Activated CD8-positive, alpha-beta memory T cell treated with anti-CD3 and anti-CD28 coated beads for 36 hours (primary cell): ENCODE data around the gene SLC2A9. TPM values are rescaled to one million over a fixed set of nuclear protein-coding genes. Genes with fewer than 3 reads are reported as not detected.
"Not testable (repeated sequence)": the region's sequence is repeated elsewhere in the genome, so short reads cannot be mapped to it uniquely, and the experiment has no call there.

Experiments used
- CTCF ChIA-PET: fragments of 350-600 bp; sonication (Branson Sonifier 250); formaldehyde crosslinking; loops from one replicate; lab custom pipeline; 2021; ENCODE audit warnings: antibody characterized with exemption; lab: Charles Lee
- POLR2A ChIA-PET: fragments of 350-600 bp; sonication (Branson Sonifier 250); formaldehyde crosslinking; loops from one replicate; lab custom pipeline; 2021; ENCODE audit warnings: antibody characterized with exemption; lab: Charles Lee
- total RNA-seq, 2 experiments: library from RNA; stranded (reverse); gene quantifications; one replicate each; pipeline ENCODE4 v1.2.3, GENCODE V29; 2021

The SLC2A9 gene
- total RNA-seq, 2 experiments from 2014 or later, result 1.4 to 1.6 TPM

DNA sequence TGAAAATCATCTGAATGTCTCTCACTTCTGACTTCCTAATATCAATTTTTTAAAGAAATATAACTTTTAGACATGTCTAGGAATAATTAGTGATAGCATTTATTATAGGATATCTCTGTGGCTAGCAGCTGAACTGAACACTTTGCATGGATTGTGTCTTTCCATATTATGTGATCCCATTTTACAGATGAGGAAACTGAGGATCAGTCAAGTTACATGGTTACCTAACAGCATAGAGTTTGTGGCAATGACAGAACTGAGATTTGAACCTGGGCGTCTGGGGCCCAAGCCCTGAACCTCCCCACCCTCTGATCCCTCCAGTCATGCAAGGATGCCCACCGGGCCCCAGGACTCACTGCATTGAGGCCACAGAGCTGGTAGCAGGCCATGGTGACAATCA, 101.3 kb downstream of the SLC2A9 start:
- ChIA-PET POLR2A (interaction anchor here (0.7 kb wide), 1 partner anchor 235 kb away, joined by 5 read pairs; no protein-coding TSS in a partner anchor), CTCF (no interaction called here)

DNA sequence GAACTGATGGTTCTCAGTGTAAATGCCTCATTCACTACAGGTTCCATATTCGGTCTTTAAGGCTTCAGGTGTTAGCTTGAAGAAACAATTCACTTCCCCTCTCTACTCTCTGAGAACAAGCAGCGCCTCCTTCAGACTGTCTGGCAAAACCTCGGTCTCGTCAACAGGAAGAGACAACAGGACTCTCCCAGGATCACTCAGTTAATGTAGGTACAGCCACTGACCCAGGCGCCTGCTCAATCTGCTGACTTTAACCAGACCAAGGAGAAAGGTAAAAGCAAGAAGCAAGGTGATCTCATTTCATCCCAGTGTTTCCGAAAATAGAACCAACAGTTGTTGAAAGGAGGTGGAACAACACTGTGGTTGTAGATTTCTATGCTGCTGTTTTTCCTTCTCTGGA, 102.2 kb downstream of the SLC2A9 start:
- ChIA-PET CTCF (no interaction called here), POLR2A (no interaction called here)

DNA sequence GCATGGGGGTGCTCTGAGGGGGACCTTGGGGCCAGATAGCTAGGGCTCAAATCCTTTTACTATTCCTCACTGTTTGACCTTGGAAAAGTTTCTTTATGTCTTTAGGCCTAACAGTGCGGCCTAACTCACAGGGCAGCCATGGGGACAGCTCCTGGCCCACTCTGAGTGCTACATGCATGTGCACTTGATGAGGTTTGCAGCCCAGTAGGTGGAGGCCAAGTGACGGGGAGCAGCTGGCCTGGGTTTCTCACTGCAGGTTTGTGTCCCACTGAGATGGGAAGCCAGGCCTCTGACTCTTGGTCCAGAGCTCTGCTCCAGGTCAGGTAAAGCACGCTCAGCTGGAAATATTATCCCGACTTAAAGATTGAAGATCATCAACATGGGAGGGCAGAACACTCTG, 102.8 kb downstream of the SLC2A9 start:
- ChIA-PET POLR2A (no interaction called here), CTCF (no interaction called here)

- CTCF ChIA-PET, result no interaction called here
- POLR2A ChIA-PET, result no interaction called here
These were observed 104.4 kb downstream of the SLC2A9 start for GRCh38 chr4:9916937-9917336.

DNA sequence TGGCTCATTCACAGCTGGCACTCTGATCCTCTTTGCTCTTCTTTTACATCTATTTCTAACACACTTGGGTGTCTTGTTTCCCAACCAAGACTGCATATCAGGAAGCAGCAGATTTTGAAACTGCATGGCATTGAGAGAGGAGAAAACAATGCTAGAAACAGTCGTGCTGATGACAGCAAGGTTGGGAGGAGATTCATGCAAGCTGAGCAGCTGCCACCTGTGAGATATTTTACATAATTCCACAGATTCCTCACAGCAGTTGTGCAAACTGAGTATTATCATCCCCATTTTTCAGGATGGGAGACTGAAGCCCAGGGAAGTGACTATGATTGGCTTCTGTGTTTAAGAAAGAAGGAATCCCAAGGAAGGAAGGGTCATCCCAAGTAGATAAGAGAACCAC, 105.0 kb downstream of the SLC2A9 start:
- ChIA-PET CTCF (no interaction called here), POLR2A (no interaction called here)

DNA sequence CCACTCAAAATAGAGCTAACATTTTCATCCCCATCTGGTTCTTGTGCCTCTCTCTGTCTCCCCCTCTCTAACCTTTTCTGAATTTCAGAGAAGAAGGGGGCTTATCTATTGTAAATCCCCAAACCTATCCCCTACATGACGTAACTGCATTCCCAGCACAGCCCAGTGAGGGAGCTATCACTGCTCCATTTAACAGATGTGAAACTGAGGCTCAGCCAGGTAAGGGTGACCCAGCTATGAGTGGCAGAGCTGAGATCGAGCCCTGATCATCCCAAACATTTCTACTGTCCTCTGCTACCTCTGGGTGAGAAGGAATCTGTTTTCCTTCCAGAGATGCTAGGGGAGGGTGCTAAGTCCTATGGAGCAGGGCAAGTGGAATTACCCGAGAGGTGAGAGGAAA, 107.5 kb downstream of the SLC2A9 start:
- POLR2A ChIA-PET, result no interaction called here
- CTCF ChIA-PET, result no interaction called here

- ChIA-PET POLR2A (no interaction called here), CTCF (no interaction called here)
These were observed 114.3 kb downstream of the SLC2A9 start for GRCh38 chr4:9906996-9907395.

DNA sequence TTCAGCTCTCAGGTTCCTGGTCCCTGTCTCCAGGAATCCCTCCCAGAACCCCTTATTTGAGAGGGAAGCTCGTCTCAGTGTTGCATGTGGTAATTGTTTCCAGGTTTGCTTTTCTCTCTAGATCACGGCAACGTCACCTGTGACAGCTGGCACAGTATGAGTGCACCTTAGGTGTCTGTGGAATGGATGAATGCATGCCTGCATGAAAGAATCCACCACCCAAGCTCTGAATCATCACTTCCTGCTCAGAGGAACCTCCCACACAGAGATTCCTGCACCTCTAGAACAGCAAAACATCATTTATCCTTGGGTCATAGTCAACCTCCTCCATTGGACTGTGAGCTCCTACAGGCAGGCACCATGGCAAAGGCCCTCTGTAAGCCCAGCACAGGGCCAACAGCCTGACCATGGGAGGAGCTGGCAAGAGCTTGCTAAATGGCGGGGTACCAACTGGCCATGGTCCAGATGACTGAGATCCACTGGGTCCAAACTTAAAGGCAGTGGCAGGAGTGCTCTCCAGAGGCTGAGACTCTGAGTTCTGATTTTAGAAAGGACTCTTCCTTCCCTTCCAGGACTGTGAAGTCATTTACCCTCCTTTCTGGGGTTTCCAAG, 116.2 kb downstream of the SLC2A9 start:
- POLR2A ChIA-PET, result no interaction called here
- CTCF ChIA-PET, result no interaction called here

- ChIA-PET CTCF (no interaction called here), POLR2A (no interaction called here)
These were observed 118.0 kb downstream of the SLC2A9 start for GRCh38 chr4:9903317-9903716.

- ChIA-PET POLR2A (no interaction called here), CTCF (interaction anchor here (1.1 kb wide), 1 partner anchor 114 kb away, joined by 3 read pairs; no protein-coding TSS in a partner anchor)
These were observed 120.0 kb downstream of the SLC2A9 start for GRCh38 chr4:9901257-9901656.

GRCh38 chr4:9900633-9901032, 120.7 kb downstream of the SLC2A9 start:
- POLR2A ChIA-PET, CTCF ChIA-PET: not testable (repeated sequence)

GRCh38 chr4:9899306-9900055, 121.8 kb downstream of the SLC2A9 start:
- ChIA-PET POLR2A (interaction anchor here (0.7 kb wide), 1 partner anchor 454 kb away, joined by 5 read pairs; no protein-coding TSS in a partner anchor), CTCF (no interaction called here)

GRCh38 chr4:9898596-9899305, 122.5 kb downstream of the SLC2A9 start:
- CTCF ChIA-PET, result no interaction called here
- POLR2A ChIA-PET, result no interaction called here

DNA sequence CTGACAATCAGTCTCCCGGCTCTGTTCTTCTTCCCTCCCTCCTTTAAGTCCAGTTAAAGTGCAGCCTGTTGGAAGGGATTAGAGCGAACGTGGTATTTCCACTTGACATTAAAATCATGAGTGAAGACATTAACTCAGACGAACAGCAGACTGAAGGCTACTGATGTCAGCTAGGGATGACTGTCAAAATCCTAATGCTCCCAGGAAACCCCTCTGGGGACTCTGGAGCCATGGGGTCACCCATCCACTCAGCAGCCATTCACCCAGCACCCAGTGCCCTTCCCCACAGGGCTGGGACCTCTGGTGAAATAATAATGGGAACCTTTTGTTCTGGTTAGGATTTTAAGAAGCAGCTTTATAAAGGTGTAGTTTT, 126.0 kb downstream of the SLC2A9 start:
- CTCF ChIA-PET, result no interaction called here
- POLR2A ChIA-PET, result no interaction called here

DNA sequence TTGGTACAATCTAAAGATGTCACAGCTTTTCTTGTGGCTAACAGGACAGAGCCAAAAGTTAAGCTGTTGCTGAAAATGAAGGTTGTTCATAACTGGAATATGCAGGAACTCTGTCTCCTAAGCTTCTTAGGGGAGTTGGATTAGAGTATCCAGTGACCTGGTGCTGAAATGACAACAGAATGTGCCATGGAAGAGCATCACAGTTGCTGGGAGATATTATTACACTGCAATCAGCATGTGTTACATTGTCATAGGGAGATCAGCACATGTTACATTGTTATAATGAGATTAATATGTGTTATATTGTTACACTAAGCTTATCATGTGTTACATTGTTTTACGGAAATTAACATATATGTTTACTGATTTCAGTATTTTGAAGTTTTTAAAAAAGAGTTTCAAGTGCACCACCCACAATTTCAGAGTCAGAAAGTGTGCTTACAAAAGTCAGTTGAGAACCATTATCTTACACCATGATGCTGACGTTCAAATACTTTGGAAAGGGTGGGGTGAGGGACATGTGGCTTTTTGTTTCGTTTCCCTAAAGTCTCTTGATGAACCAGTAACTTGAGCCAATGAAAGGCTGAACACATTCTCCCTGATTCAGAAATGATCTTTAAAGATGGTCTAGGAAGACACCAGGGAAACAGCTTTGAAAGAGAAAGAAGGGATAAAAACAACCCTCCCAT, 126.5 kb downstream of the SLC2A9 start:
- ChIA-PET POLR2A (no interaction called here), CTCF (no interaction called here)

DNA sequence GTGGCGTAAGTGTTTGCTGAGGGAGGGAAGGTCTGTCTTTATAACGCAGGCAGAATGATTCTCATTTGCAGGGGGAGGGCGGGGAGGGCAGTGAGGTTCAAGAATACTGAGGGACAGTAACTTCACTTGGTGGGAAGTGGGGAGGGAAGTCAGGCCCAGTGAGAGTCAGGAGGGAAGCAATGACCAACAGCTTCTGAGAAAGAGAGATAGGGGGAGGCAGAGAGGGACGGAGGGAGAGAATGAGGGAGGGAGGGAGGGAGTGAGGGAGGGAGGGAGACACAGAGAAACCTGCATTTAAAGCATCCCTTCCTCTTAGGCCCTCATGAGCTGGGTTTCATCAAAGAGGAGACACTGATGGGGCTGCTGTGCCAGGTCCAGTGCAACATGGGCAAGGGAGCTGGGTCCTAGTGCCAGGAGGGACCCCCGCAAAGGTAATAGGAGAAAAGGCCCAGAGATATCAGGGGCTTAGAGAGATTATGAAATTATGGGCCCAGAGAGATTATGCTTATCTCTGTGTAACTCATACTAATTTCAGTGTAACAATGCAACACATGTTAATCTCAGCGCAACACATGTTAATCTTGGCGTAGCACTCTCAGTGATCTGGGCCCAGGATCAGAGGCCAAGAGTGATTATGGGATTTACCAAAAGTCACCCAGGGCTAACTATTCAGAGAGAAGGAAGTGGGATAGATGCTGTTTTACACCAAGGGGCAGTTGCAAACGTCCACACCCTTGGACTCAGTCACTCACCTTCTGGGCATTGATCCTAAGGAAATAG, 127.8 kb downstream of the SLC2A9 start:
- ChIA-PET POLR2A (no interaction called here), CTCF (no interaction called here)

DNA sequence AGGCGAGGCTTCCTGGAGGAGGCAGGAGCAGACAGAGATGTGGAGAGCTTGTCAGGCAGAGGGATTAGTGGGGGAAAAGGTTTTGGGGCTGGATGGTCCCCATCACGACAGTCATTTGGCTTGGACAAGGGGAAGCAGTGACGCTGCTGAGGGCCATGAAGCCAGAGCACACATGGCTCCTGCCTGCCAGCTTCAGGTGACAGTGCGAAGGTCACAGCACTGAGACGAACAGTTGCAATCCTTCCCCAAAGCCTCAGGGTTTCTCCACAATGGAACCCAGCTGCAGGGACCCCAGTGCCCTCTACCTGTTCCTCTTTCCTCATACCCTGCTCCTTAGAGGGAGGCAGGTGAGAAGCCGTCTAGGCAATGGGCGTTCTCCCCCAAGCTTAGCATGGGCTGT, 129.6 kb downstream of the SLC2A9 start:
- POLR2A ChIA-PET, result no interaction called here
- CTCF ChIA-PET, result no interaction called here

GRCh38 chr4:9891056-9891455, 130.2 kb downstream of the SLC2A9 start:
- ChIA-PET CTCF (no interaction called here), POLR2A (no interaction called here)

DNA sequence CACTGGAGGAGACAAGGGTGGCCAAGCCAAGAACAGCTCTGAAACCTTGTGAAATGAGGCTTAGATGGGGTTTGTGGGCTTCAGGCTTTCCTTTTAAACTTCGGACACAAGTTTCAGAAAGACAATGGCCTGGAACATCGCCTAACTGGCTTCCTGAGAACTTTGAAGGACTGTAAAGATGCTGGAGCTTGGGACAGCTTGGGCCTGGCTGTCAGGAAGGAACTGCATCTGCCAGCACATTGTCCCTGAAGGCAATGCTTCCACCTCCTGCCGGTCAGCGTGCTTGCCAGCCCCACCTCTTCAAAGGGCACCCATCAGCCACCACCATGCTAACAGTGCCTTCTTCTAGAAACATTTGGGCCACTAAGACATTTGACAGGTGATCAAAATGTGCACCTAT, 132.0 kb downstream of the SLC2A9 start:
- POLR2A ChIA-PET, result no interaction called here

More for the DNA sequence above, 132.0 kb downstream of the SLC2A9 start:
- CTCF ChIA-PET, result no interaction called here
